Gastroesophageal sphincter (tissue), 4 donors: ENCODE measurements around the gene SINHCAF. TPM values are rescaled to one million over a fixed set of nuclear protein-coding genes. Genes with fewer than 3 reads are reported as not detected.
A peak's percentile ranks its signal among the peaks of the same experiment; 100 is the strongest.

Experiments used
- ATAC-seq: fragments of 150-250 bp; one replicate; pipeline ENCODE4 v1.9.1; 2016; ENCODE audit warnings: mild to moderate bottlenecking, moderate library complexity
- H3K27ac ChIP-seq, 4 donors: fragments of 200-600 bp; sonication (generic) in 3 of 4; 1 replicate in 3 of 4; 2 replicates in 1 of 4; pipeline ENCODE4 v1.5.1; 2016 to 2019
- H3K27me3 ChIP-seq: fragments of 200-600 bp; sonication (generic); one replicate; pipeline ENCODE4 v1.5.1; 2019
- H3K36me3 ChIP-seq, 2 donors: fragments of 200-600 bp; sonication (generic); one replicate each; pipeline ENCODE4 v1.5.1; 2019; ENCODE audit warnings: control low read depth in 1 of 2
- H3K4me1 ChIP-seq, 3 donors: fragments of 200-600 bp; sonication (generic); 1 replicate in 2 of 3; 2 replicates in 1 of 3; pipeline ENCODE4 v1.5.1; 2016 to 2019; ENCODE audit warnings: control low read depth in 2 of 3
- H3K4me3 ChIP-seq, 2 donors: fragments of 200-600 bp; sonication (generic); one replicate each; pipeline ENCODE4 v1.5.1; 2019; ENCODE audit warnings: mild to moderate bottlenecking in 1 of 2, moderate library complexity in 1 of 2
- H3K9me3 ChIP-seq, 3 donors: fragments of 200-600 bp; sonication (generic); one replicate each; pipeline ENCODE4 v1.5.1; 2017 to 2019; ENCODE audit warnings: control low read depth in 2 of 3
- EP300 ChIP-seq: sonication (generic); formaldehyde crosslinking; IDR thresholded peaks from one replicate; pipeline ENCODE4 v1.6.1; 2017; ENCODE audit warnings: antibody characterized with exemption, mild to moderate bottlenecking
- POLR2A ChIP-seq, 2 donors: fragments of 450-650 bp; IDR thresholded peaks; one replicate each; pipeline ENCODE4 v1.6.1; 2017; ENCODE audit warnings: antibody characterized with exemption in 2 of 2, mild to moderate bottlenecking in 2 of 2, moderate library complexity in 1 of 2
- POLR2AphosphoS5 ChIP-seq: sonication (generic); formaldehyde crosslinking; IDR thresholded peaks from one replicate; pipeline ENCODE4 v1.6.1; 2017; ENCODE audit warnings: antibody characterized with exemption
- WGBS, 2 donors: methylation state at CpG; one replicate each; pipeline ENCODE4 v1.1.5; 2018; ENCODE audit warnings: low coverage in 1 of 2; 5-methylcytosine and 5-hydroxymethylcytosine counted together
- total RNA-seq, 4 donors: library from RNA; depleted of rRNA; stranded (reverse); fragments of >200 nt; gene quantifications; one replicate each; pipeline ENCODE4 v1.1.0, GENCODE V29; 2016
- TF ChIP-seq, protein P1 (sequence below), 4 experiments: fragments of 200-600 bp in 2 of 4; fragments of 450-650 bp in 2 of 4; sonication (generic) in 1 of 4; IDR thresholded peaks; one replicate each; pipeline ENCODE4 v1.5.1; 2017 to 2019; ENCODE audit warnings: antibody characterized with exemption in 4 of 4, mild to moderate bottlenecking in 2 of 4, moderate library complexity in 2 of 4

The SINHCAF gene
- total RNA-seq, 4 donors from 2014 or later = 21.7 to 67.8 (median 25.8) TPM

- WGBS, 2 donors = 43 to 65% methylated on average over 3 of the region's 3 CpGs
- no peak for ATAC-seq
- Histone ChIP-seq H3K4me3 (peak overlapping the region; percentile 35 to 41), H3K4me1 (peaks cover 0 to 49% (median 0%) of the 10 kb centered on the region in 3 donors), H3K27me3 (no peaks in the 10 kb centered on the region), H3K36me3 (no peaks in the 10 kb centered on the region), H3K9me3 (no peaks in the 10 kb centered on the region), H3K27ac (peak overlapping the region in 2 of 4 donors; percentile 54 to 58)
- TF ChIP-seq POLR2AphosphoS5 = no peak
- TF ChIP-seq, protein P1, sequence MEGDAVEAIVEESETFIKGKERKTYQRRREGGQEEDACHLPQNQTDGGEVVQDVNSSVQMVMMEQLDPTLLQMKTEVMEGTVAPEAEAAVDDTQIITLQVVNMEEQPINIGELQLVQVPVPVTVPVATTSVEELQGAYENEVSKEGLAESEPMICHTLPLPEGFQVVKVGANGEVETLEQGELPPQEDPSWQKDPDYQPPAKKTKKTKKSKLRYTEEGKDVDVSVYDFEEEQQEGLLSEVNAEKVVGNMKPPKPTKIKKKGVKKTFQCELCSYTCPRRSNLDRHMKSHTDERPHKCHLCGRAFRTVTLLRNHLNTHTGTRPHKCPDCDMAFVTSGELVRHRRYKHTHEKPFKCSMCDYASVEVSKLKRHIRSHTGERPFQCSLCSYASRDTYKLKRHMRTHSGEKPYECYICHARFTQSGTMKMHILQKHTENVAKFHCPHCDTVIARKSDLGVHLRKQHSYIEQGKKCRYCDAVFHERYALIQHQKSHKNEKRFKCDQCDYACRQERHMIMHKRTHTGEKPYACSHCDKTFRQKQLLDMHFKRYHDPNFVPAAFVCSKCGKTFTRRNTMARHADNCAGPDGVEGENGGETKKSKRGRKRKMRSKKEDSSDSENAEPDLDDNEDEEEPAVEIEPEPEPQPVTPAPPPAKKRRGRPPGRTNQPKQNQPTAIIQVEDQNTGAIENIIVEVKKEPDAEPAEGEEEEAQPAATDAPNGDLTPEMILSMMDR (IDR thresholded peaks at IDR 0.05) = no peak
Observed at GRCh38 chr12:31316891-31317290, 9.1 kb downstream of the SINHCAF start.

DNA sequence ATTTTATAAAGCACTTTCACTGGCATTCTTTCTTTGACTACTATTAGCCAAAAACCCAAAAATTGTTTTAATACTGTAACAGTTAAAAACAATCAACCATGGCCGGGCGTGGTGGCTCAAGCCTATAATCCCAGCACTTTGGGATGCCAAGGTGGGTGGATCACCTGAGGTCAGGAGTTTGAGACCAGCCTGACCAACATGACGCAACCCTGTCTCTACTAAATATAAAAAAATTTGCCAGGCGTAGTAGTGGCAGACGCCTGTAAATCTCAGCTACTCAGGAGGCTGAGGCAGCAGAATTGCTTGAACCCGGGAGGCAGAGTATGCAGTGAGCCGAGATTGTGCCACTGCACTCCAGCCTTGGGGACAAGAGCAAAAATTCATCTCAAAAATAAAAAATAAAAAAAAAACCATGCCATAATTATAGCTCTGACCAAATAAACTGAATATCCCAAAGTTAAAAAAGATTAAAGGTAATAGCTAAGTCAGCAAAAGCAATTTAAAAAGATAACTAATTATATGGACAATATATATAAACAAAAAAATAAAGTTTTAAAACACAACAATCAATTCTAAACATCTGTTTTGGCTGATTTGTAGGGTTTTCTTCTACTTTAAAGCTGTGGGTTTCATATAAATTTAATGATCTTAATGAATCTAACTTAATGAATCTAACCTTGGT lies 10.0 kb downstream of the SINHCAF start:
- no peak for ATAC-seq
- Histone ChIP-seq H3K9me3 (no peaks in the 10 kb centered on the region), H3K4me1 (peaks cover 0 to 40% (median 0%) of the 10 kb centered on the region in 3 donors), H3K4me3 (no peak overlapping the region), H3K27me3 (no peaks in the 10 kb centered on the region), H3K27ac (no peak overlapping the region), H3K36me3 (no peaks in the 10 kb centered on the region)
- 75 to 98% methylated on average over 3 to 6 of the region's 7 CpGs for WGBS, 2 donors
- TF ChIP-seq EP300 = no peak
- TF ChIP-seq POLR2A (IDR thresholded peaks at IDR 0.05) = no peak

DNA sequence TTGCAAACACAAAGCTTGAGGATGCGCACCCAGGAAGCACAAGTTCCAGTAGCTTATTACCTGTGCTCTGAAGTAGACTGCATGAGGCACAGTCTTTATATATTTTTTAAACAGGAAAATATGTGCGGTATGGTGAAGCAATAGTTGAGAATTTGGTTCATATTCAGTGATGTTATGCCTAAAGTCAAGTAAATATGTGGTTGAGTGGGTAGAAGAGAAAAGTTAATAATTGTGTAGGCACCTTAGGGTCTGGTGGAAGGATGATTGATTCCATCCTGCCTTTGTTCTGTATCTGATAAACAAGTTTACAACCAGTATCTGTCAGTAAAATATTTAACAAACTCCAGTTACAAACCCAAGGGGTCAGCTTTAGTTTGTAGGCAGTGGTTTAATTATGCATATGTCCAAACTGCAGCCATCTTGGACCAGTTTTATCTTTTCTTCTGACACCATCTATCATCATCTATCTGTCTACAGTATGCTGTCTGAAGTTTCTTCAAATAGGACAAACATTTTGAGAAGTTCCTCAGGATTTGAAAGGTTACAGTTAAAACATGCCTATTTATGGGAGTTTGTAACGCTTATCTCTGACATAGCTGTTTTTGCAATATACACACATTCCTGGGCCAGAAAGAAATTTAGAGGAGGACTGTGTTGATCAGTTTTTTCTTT lies 10.8 kb downstream of the SINHCAF start:
- Histone ChIP-seq H3K36me3 (no peaks in the 10 kb centered on the region), H3K27me3 (no peaks in the 10 kb centered on the region), H3K9me3 (no peaks in the 10 kb centered on the region), H3K4me3 (no peak overlapping the region), H3K27ac (no peak overlapping the region), H3K4me1 (peaks cover 0 to 33% (median 0%) of the 10 kb centered on the region in 3 donors)
- TF ChIP-seq POLR2AphosphoS5 = no peak
- TF ChIP-seq, protein P1 (IDR thresholded peaks at IDR 0.05) = no peak
- no peak for TF ChIP-seq POLR2A (IDR thresholded peaks at IDR 0.05)
- TF ChIP-seq EP300 = no peak
- no peak for ATAC-seq
- 89 to 92% methylated on average over 3 of the region's 3 CpGs for WGBS, 2 donors

GRCh38 chr12:31312431-31312830 lies 13.5 kb downstream of the SINHCAF start:
- Histone ChIP-seq H3K4me3 (no peak overlapping the region), H3K9me3 (no peaks in the 10 kb centered on the region), H3K36me3 (no peaks in the 10 kb centered on the region), H3K4me1 (peaks cover 0 to 8% (median 0%) of the 10 kb centered on the region in 3 donors), H3K27me3 (no peaks in the 10 kb centered on the region), H3K27ac (no peak overlapping the region)
- 93 to 94% methylated on average over 1 of the region's 1 CpG for WGBS, 2 donors
- TF ChIP-seq POLR2AphosphoS5 (no peak), POLR2A (IDR thresholded peaks at IDR 0.05) (no peak), EP300 (no peak)
- TF ChIP-seq, protein P1 (IDR thresholded peaks at IDR 0.05) = no peak
- ATAC-seq = no peak

DNA sequence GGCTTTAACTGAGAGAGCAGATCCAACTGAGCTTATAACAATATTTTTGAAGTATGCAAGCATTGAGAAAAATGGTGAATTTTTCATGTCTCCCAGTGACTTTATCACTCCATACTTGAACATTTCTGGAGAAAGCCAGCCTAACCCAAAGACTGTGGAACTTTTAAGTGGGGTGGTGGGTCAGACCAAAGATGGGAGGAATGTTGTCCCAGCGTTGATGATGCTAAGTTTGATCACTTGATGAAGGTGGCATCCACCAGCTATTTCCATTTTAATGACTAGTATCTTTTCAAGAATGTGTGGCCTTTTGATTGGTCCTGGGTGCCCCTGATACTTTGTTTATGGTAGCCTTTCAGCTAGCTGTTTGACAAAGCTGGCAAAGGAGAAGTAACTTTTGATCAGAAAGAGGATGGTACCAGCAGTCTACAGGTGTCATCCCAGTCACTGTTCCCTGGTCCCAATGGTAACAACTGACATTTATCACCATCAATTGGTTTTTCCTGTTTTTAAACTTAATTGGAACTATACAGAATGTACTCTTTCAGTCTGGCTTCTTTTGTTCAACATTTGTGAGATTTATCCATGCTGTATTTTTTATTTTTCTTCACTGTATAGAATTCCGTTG lies 14.2 kb downstream of the SINHCAF start:
- TF ChIP-seq, protein P1 (IDR thresholded peaks at IDR 0.05) = no peak
- TF ChIP-seq POLR2A (IDR thresholded peaks at IDR 0.05) (no peak), POLR2AphosphoS5 (no peak), EP300 (no peak)
- H3K27me3 ChIP-seq = no peaks in the 10 kb centered on the region
- no peaks in the 10 kb centered on the region for H3K36me3 ChIP-seq
- H3K27ac ChIP-seq = no peak overlapping the region
- H3K4me1 ChIP-seq = peaks cover 0 to 2% (median 0%) of the 10 kb centered on the region in 3 donors
- H3K9me3 ChIP-seq = no peaks in the 10 kb centered on the region
- no peak overlapping the region for H3K4me3 ChIP-seq
- no peak for ATAC-seq
- 79 to 92% methylated on average over 1 to 2 of the region's 2 CpGs for WGBS, 2 donors
